OCI-LY1 (cell line): ENCODE results near the gene ZNF746.
A peak's percentile ranks its signal among the peaks of the same experiment; 100 is the strongest.
"Not testable (repeated sequence)": the region's sequence is repeated elsewhere in the genome, so short reads cannot be mapped to it uniquely, and the experiment has no call there.

Experiments used
- H2AFZ ChIP-seq: fragments of 200-600 bp; sonication (generic), shearing (Covaris generic); 2 replicates; pipeline ENCODE4 v1.6.0; 2014; ENCODE audit warnings: antibody characterized with exemption, mild to moderate bottlenecking, low read length
- H3F3A ChIP-seq: fragments of 200-600 bp; sonication (generic), shearing (Covaris generic); 2 replicates; pipeline ENCODE4 v1.6.0; 2014; ENCODE audit warnings: mild to moderate bottlenecking, antibody characterized with exemption, low read length, moderate library complexity; ENCODE audit not compliant: insufficient read depth
- H3K27ac ChIP-seq: fragments of 200-600 bp; sonication (generic); 2 replicates; pipeline ENCODE4 v1.5.1; 2014; ENCODE audit warnings: low read length, mixed run types, mild to moderate bottlenecking, low read depth; ENCODE audit not compliant: poor library complexity, severe bottlenecking
- H3K27me3 ChIP-seq: fragments of 200-600 bp; sonication (generic); 2 replicates; pipeline ENCODE4 v1.6.0; 2014; ENCODE audit warnings: antibody characterized with exemption, mild to moderate bottlenecking, low read length, moderate library complexity; ENCODE audit not compliant: insufficient read depth
- H3K36me3 ChIP-seq: fragments of 200-600 bp; sonication (generic); 2 replicates; pipeline ENCODE4 v1.6.1; 2014; ENCODE audit warnings: mild to moderate bottlenecking, antibody characterized with exemption, low read length, moderate library complexity, mixed read lengths; ENCODE audit not compliant: insufficient read depth
- H3K4me1 ChIP-seq: fragments of 200-600 bp; sonication (generic); 2 replicates; pipeline ENCODE4 v1.5.1; 2014; ENCODE audit warnings: mild to moderate bottlenecking, low read length, moderate library complexity; ENCODE audit not compliant: insufficient read depth, severe bottlenecking
- H3K4me2 ChIP-seq: fragments of 200-600 bp; sonication (generic), shearing (Covaris generic); 2 replicates; pipeline ENCODE4 v1.6.1; 2014; ENCODE audit warnings: low read length
- H3K4me3 ChIP-seq: fragments of 200-600 bp; sonication (generic); 2 replicates; pipeline ENCODE4 v1.5.1; 2014; ENCODE audit warnings: low read length, low read depth, mild to moderate bottlenecking, mixed read lengths; ENCODE audit not compliant: poor library complexity, severe bottlenecking
- H3K79me2 ChIP-seq: fragments of 200-600 bp; shearing (Covaris generic); 2 replicates; pipeline ENCODE4 v1.6.1; 2016; ENCODE audit warnings: mixed run types, low read length, mixed read lengths; ENCODE audit not compliant: insufficient read depth
- H3K9ac ChIP-seq: fragments of 200-600 bp; sonication (generic), shearing (Covaris generic); 2 replicates; pipeline ENCODE4 v1.6.1; 2014; ENCODE audit warnings: mild to moderate bottlenecking, low read length, mixed read lengths
- H3K9me2 ChIP-seq: fragments of 200-600 bp; sonication (generic), shearing (Covaris generic); 2 replicates; pipeline ENCODE4 v1.6.1; 2014; ENCODE audit warnings: low read depth, mild to moderate bottlenecking, low read length, mixed read lengths
- H3K9me3 ChIP-seq: fragments of 200-600 bp; shearing (Covaris generic); 2 replicates; pipeline ENCODE4 v1.6.1; 2014; ENCODE audit warnings: low read length, mixed read lengths
- H4K20me1 ChIP-seq: fragments of 200-600 bp; sonication (generic), shearing (Covaris generic); 2 replicates; pipeline ENCODE4 v1.6.0; 2016; ENCODE audit warnings: mild to moderate bottlenecking, low read length; ENCODE audit not compliant: insufficient read depth
- CTCF ChIP-seq: fragments of 200-600 bp; sonication (generic), shearing (Covaris generic); IDR thresholded peaks from 2 replicates; pipeline ENCODE4 v1.5.1; 2017; ENCODE audit warnings: mild to moderate bottlenecking, antibody characterized with exemption, low read length, moderate library complexity, mixed read lengths
- EZH2 ChIP-seq: fragments of 200-600 bp; sonication (generic), shearing (Covaris generic); IDR thresholded peaks from 2 replicates; pipeline ENCODE4 v1.8.0; 2017; ENCODE audit warnings: borderline replicate concordance, mixed run types, mild to moderate bottlenecking, antibody characterized with exemption, low read length, moderate library complexity, mixed read lengths

Gene ZNF746

GRCh38 chr7:149494738-149495368 lies 2.8 kb downstream of the ZNF746 start:
- no peak for TF ChIP-seq EZH2
- no peak for TF ChIP-seq CTCF
- Histone ChIP-seq H3K4me3 (no peak overlapping the region), H3K4me1 (peaks cover 29% of the 10 kb centered on the region), H3K9ac (no peak overlapping the region), H3K9me3 (no peaks in the 10 kb centered on the region), H3K27me3 (0 out of 2 replicates have a peak, but pooled peaks cover 2% of the 10 kb centered on the region), H3F3A (no peaks in the 10 kb centered on the region), H2AFZ (no peak overlapping the region), H3K9me2 (no peaks in the 10 kb centered on the region), H3K27ac (no peak overlapping the region), H3K36me3 (peaks cover 39% of the 10 kb centered on the region), H3K4me2 (peak overlapping the region; percentile 9; the same call in 1 of the 2 replicates), H3K79me2 (no peaks in the 10 kb centered on the region), H4K20me1 (no peaks in the 10 kb centered on the region)

- H3K36me3 ChIP-seq, result peaks cover 46% of the 10 kb centered on the region
- H4K20me1 ChIP-seq, H3K9me3 ChIP-seq: not testable (repeated sequence)
These were observed 3.6 kb downstream of the ZNF746 start for GRCh38 chr7:149493975-149494374.

GRCh38 chr7:149493366-149493765 lies 4.2 kb downstream of the ZNF746 start:
- no peak for TF ChIP-seq EZH2
- no peak for TF ChIP-seq CTCF
- no peaks in the 10 kb centered on the region for H3K9me3 ChIP-seq
- no peak overlapping the region for H3K4me3 ChIP-seq
- no peak overlapping the region for H3K9ac ChIP-seq
- H3K9me2 ChIP-seq, result no peaks in the 10 kb centered on the region
- H3K36me3 ChIP-seq, result peaks cover 51% of the 10 kb centered on the region
- H3K4me2 ChIP-seq, result no peak overlapping the region
- H3K27me3 ChIP-seq, result no peaks in the 10 kb centered on the region
- H2AFZ ChIP-seq, result no peak overlapping the region
- H3K27ac ChIP-seq, result no peak overlapping the region
- H4K20me1 ChIP-seq, result no peaks in the 10 kb centered on the region
- peaks cover 27% of the 10 kb centered on the region for H3K4me1 ChIP-seq
- no peaks in the 10 kb centered on the region for H3F3A ChIP-seq
- H3K79me2 ChIP-seq, result no peaks in the 10 kb centered on the region

More at GRCh38 chr7:149493975-149494374, 3.6 kb downstream of the ZNF746 start:
- H3K79me2 ChIP-seq, H3K4me2 ChIP-seq, H2AFZ ChIP-seq, H3K27ac ChIP-seq, H3K9me2 ChIP-seq, H3K27me3 ChIP-seq, H3K4me3 ChIP-seq, H3K9ac ChIP-seq, H3F3A ChIP-seq: not testable (repeated sequence)
- H3K4me1 ChIP-seq, result peaks cover 29% of the 10 kb centered on the region

- Histone ChIP-seq H3K4me3 (no peak overlapping the region), H3K9me3 (no peaks in the 10 kb centered on the region), H3K27me3 (no peaks in the 10 kb centered on the region), H3K79me2 (no peaks in the 10 kb centered on the region), H3K27ac (no peak overlapping the region), H3K4me1 (peaks cover 3% of the 10 kb centered on the region), H2AFZ (no peak overlapping the region), H3K9ac (no peak overlapping the region), H3K36me3 (peaks cover 77% of the 10 kb centered on the region), H3F3A (no peaks in the 10 kb centered on the region), H4K20me1 (no peaks in the 10 kb centered on the region), H3K4me2 (no peak overlapping the region), H3K9me2 (no peaks in the 10 kb centered on the region)
- TF ChIP-seq EZH2 (no peak), CTCF (no peak)
These were observed 7.4 kb downstream of the ZNF746 start for GRCh38 chr7:149490083-149490760.
